Middle frontal gyrus (tissue), 1 donor: ENCODE results near the gene VASH1.

Source experiments
- DNase-seq: peaks from one replicate; pipeline ENCODE4 v3.0.0-alpha.2; 2015; ENCODE audit warnings: low spot score; ENCODE audit errors: extremely low spot score

VASH1 gene

DNA sequence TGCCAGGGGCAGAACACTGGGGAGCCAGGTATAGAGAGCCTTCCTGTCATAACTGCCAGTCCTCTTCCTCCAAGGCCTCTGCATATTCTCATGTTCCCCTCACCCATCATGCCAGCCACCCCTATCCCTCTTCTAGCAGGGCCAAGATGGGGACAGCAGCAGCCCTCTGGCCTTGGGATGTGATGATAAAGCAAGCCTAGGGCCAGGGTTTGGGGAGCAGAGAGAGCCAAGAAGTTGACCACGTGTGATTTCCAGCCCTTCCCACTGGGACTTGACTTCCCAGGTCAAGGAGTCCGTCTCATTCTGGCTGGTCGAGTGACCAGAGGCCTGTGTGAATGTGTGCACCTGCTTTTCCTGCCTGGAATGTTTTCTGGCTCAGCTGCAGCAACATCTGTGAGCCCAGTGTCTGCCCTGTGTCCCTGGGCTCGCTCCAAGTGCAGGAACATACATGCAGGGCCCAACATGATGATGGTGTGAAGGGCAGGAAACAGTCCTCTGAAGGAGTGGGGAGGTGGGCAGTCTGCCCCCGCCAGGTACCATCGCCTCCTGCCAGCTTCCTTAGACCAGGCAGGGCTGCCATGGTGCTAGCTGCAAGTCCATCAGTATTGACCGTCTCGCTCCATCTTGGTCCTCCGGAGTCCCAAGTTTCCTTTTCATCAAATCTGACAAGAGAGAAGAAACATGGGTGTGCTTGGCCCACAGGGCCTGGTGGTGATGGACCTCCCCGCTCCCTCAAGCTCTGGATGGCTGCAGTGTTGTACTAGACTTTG, 21.0 kb downstream of the VASH1 start:
- no peak for DNase-seq

DNA sequence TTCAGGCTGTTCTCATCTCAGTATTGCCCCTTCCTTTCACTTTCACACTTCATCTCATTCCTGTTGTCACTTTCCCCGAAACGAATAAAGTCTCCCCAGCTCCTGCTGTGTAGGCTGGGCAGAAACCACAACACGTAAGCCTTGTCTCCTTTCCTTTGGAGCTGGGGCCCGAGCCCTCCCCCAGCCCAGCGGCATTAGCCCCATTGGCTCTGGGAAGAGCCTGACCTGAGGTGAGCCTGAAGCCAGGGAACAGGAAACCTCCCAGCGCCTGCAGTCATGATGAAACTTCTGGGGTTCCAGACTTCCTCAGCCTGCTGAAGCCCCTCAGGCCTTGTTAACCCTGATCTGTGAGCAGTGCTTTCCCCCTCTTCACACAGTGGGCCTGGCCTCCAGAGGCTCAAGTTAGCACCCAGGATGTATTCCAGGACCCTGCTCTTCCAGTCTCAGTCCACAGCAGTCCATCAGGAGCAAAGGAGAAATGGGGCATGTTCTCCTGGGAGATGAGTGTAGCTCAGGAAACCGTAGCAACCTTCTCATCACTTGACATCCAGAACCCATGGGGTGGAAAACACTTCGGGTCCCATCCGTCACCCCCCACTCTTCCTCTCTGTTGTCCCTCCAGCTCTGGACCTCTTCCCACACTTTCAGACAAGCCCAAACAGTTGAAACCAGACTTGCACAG, 21.8 kb downstream of the VASH1 start:
- DNase-seq: no peak

- no peak for DNase-seq
Measured at GRCh38 chr14:76784266-76784874, 23.1 kb downstream of the VASH1 start.

DNA sequence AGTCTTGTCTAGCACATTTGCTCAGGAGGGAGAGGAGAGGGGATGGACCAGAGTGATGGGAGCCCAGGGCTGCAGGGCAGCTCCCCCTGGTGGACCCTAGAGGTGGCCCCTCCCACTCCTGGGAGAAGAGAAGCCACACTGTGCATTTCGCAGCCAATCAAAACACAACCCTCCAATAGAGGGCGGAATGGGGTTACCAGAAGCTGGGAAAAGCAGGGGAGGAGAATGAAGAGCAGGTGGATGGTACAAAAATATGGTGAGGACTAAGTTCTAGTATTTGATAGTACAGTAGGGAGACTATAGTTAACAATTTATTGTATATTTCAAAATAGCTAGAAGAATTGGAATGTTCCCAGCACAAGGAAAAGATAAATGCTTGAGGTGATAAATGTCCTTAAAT, 23.6 kb downstream of the VASH1 start:
- peak; percentile 65 for DNase-seq

GRCh38 chr14:76786601-76787000, 25.3 kb downstream of the VASH1 start:
- no peak for DNase-seq

DNA sequence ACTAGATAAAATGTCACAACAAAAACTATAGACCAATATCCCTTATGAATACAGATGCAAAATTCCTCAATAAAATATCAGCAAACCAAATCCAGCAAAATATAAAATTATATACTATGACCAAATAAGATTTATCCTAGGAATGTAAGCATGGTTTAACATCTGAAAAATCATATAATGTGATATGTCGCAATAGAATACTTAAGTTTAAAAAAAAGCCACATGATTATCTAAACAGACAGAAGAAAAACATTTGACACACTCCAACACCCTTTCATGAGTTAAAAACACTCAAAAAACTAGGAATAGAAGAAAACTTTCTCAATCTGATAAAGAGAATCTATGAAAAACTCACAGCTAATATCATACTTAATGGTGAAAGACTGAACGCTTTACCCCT, 31.2 kb downstream of the VASH1 start:
- DNase-seq: no peak

DNA sequence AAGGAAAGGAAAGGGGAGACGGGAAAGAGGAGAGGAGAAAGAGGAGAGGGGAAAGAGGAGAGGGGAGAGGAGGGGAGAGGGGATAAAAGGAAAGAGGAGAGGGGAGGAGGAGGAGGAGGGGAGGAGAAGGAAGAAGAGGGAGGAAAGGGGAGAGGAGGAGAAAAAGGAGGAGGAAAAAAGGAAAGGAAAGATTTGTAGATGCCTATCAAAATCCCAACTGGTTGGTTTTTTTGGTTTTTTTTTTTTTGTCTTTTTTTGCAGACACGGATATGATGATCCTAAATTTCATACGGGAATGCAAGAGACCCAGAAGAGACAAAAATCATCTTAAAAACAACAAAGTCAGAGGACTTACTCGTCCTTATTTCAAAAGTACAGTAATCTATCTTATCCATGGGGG, 32.1 kb downstream of the VASH1 start:
- DNase-seq: no peak

GRCh38 chr14:76793956-76794355, 32.7 kb downstream of the VASH1 start:
- no peak for DNase-seq

GRCh38 chr14:76806446-76806845, 45.2 kb downstream of the VASH1 start:
- no peak for DNase-seq

DNA sequence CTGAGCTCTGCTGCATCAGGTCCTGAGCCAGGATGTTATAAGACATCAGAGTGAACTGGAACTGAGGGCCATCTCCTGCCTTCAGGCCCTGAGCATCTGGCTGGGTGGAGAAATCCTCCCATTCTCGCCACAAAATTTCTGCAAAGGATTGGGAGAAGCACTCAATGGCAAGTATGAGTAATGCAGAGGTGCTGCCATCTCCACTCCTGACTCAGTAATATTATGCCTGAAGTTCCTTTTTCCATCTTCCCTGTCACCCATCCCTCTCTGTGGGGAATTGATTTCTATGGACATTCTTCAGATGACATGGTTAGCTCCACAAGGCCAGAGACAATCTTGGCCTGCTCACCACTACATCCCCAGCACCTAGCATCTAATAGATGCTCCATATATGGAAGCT, 46.7 kb downstream of the VASH1 start:
- DNase-seq: no peak

GRCh38 chr14:76808990-76809389, 47.7 kb downstream of the VASH1 start:
- DNase-seq: no peak

GRCh38 chr14:76810525-76810924, 49.3 kb downstream of the VASH1 start:
- no peak for DNase-seq

DNA sequence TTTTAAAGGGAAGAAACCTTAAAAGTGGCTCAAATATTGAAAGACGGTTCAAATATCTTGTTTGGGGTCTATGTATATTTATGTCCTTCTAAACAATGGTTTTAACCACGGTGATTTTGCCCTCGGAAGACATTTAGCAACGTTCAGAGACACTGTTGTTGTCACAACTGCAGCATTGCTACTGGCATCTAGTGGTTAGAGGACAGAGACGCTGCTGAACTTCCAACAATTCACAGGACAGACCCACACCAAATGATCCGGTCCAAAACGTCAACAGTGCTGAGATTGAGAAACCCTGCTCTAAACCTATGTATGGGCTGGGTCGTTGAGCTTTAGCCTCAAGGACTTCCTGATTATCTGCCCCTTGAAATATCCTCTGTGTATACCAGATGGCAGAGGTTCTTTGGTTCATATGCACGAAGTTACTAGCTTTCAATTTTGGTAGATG, 49.7 kb downstream of the VASH1 start:
- DNase-seq: peak; percentile 39

GRCh38 chr14:76811561-76811960, 50.3 kb downstream of the VASH1 start:
- DNase-seq: no peak

DNA sequence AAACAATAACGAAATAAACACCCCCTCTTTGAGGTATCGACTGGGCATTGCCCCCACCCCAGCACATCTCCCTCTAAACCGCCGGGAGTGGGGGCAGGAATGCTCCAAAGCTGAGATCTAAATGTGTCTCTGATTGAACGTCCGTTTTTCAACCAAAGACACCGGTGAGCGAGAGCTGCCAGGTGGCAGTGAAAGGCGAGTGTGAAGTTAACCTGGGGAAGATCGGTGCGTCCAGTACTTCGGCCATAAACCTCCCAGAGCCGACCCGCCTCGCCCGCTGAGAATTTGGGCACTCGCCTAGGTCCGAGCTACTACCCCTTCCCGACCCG, 50.8 kb downstream of the VASH1 start:
- DNase-seq: no peak

DNA sequence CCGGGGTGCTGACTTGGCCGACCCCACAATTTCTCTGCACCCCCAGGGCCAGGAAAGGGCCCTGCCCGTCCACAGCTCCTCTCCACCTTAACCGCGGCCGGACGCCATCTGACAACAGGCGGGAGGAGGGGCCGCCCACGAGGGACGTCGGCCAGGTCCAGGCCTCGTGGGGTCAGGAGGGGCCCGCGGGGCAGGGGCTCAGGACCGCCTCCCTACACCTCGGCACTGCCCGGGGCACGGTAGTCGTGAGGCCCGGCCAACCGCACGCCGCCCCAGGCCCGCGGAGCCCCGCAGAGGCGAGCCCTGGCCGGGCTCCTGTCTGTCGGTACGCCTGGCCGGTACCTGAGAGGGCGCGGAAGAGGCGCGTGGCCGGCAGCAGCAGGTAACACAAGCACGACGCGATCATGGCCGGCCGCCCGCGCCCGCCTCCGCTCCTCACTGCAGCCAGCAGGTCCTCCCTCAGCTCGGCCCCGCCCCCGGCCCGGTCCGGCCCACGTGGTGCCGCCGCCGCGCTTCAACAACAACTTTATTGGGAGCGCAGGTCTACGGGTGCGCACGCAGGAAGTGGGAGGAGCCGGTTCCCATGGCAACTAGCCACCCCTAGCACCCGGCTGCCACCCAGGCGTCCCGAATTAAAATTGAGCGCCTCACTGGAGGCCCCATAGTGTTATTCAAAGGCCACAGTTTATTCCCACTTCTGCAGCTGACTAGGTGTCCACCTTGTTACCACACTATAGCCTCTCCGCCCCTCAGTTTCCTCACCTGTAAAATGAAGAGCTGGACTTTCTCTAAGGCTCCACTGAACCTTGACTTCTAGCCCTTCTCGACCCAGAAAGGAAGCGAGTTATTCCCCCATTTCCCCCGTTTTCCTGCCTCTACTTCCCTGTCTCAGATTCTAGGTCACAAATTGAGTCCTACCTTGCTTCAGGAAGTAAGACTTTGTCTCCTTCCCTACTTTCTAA, 51.4 kb downstream of the VASH1 start, which contains the start of gene ANGEL1:
Gene ANGEL1, minus strand, starts transcription at position 461 of the 962 bp plus-strand sequence. Its CDS starts 55 bp downstream, at position 406.
- DNase-seq: peak; percentile 91

DNA sequence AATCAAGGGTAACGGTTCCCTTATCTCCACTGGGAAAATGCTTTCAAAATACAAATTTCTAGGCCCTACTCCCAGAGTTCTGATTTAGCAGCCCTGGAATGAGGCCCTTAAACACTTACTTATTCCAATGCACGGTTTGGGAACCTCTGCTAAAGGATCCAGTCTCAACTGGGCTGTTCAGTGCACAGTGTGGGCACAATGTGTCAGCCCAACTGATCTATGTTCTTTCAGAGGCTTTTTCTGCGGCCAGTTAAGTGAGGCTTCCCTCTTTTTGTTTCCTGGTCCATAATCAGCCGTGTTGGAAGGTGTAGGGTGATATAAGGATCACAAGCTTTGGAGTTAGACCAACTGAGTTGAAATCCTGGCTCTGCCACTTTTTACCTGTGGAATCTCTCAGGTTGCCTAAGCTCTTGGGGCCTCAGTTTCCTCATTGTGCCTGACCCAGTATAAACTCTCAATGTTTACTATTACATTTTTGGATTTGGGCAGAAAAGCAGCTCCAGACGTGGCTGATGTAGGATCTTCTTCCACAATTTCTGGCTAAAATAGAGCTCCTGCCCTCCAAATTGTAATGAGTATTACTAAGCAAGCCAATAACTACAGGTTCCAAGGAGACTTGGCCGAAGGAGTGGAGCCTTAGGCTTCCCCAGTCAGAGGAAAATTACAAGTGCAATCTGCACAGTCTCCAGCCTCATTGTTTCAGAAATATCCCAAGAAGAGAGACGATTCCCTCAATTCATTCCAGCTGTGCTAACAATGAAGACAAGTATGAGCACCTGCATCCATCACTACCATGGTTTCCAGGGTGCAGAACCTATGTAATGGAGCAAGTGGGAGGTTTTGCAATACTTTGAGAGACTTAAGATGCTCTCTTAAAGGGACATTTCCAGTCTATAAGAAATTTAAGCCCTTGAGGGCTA, 53.7 kb downstream of the VASH1 start:
- no peak for DNase-seq

DNA sequence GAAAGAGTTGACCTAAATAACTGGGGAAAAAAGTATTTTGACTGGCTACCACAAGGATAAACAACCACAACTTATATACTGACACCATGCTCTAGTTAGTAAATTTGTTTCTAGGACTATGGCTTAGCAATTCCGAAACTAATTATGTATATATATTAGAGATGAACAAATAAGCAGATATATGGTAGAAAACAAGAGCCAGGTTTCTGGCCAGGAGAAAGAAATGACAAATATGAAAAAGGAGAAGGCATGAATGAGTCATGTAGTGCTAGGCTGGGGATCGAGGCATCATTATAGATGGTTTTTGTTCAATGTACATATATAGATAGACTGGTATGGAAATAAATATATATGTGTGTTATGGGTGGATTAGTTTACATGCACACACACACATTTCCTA, 59.4 kb downstream of the VASH1 start:
- no peak for DNase-seq

GRCh38 chr14:76826122-76826521, 64.9 kb downstream of the VASH1 start, which contains the start of gene LRRC74A:
Gene LRRC74A, plus strand, starts transcription at chr14:76826408. Its CDS starts 290 bp downstream, at chr14:76826698.
- no peak for DNase-seq

DNA sequence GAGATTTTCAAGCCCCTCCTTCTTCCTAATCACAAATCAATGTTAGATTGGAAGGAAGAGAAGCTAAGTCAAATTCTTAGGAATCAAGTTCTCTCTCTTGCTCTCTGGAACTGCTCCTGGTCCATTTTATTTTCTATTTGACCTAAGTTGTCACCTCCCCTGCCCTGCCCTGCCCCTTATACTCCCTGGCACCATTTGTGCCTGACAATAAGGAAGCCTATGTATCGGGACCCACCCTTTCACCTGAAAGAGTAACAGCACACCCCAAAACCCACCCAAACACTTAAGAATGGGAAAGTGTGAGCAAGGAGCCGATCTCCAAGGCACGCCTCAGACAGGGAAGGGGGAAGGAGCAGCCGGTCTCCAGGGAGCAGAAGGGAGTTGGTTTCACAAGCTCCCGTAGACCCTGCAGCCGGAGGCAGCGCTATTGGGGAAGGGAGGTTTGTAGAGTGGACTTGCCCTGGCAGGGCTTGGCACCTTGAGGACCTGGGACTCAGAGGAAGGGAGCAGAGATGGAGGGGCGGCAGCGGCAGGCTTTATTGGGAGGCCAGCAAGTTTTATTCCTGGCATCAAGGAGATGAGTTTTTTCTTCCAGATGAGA, 66.5 kb downstream of the VASH1 start:
- no peak for DNase-seq
